Urinary bladder (tissue), 4 donors: ENCODE data around the gene NIN. TPM values are rescaled to one million over a fixed set of nuclear protein-coding genes. Genes with fewer than 3 reads are reported as not detected.
"Not testable (repeated sequence)": the region's sequence is repeated elsewhere in the genome, so short reads cannot be mapped to it uniquely, and the experiment has no call there.

Source experiments
- DNase-seq: peaks from one replicate; pipeline ENCODE4 v3.0.0-alpha.2; 2015; ENCODE audit errors: extremely low spot score
- H3K27ac ChIP-seq: one replicate; pipeline ENCODE4 v1.5.1; 2013; ENCODE audit warnings: low read depth, mild to moderate bottlenecking, moderate library complexity
- H3K36me3 ChIP-seq: one replicate; pipeline ENCODE4 v1.6.1; 2013; ENCODE audit warnings: mild to moderate bottlenecking, moderate library complexity; ENCODE audit not compliant: insufficient read depth
- H3K4me1 ChIP-seq: one replicate; pipeline ENCODE4 v1.6.1; 2013; ENCODE audit warnings: mild to moderate bottlenecking, moderate library complexity; ENCODE audit not compliant: insufficient read depth
- H3K4me3 ChIP-seq: one replicate; pipeline ENCODE4 v1.5.1; 2013; ENCODE audit warnings: low read depth, low read length
- WGBS: extraction: QIAGEN DNeasy Blood & Tissue Kit; methylation state at CpG from one replicate; pipeline ENCODE4 v1.1.7; 2013; 5-methylcytosine and 5-hydroxymethylcytosine counted together
- polyA plus RNA-seq: library from polyadenylated mRNA; stranded (reverse); fragments of 200-250 nt; gene quantifications from one replicate; pipeline ENCODE4 v1.2.3, GENCODE V29; 2013
- total RNA-seq: library from RNA; depleted of rRNA; stranded (reverse); fragments of >200 nt; gene quantifications from one replicate; pipeline ENCODE4 v1.2.3, GENCODE V29; 2014
- donor health status: healthy with polysubstance abuse.
- donor health status: healthy.

The NIN gene
- total and polyA plus RNA-seq, 2 donors: 11.3 to 46.8 TPM

DNA sequence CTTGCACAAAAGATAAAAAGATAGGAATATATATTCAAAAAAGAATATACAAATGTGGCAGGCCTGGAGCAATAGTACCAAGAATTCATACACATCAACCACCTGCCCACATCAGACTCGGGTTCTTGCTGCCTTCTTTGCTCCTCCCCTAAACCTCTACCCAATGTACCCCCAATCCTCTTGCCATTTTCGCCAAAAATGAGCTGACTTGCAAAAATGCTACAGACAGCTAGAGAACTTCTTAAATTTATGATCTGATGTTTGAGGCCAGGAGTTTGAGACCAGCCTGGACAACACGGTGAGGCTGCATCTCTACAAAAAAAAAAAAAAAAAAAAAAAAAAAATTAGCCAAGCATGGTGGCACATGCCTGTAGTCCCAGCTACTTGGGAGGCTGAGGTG lies 119.9 kb downstream of the NIN start:
- no peaks in the 10 kb centered on the region for H3K4me1 ChIP-seq
- H3K36me3 ChIP-seq: no peaks in the 10 kb centered on the region
- no peak for DNase-seq
- H3K4me3 ChIP-seq: no peak overlapping the region
- no peak overlapping the region for H3K27ac ChIP-seq
- 94% methylated on average over 3 of the region's 3 CpGs for WGBS

DNA sequence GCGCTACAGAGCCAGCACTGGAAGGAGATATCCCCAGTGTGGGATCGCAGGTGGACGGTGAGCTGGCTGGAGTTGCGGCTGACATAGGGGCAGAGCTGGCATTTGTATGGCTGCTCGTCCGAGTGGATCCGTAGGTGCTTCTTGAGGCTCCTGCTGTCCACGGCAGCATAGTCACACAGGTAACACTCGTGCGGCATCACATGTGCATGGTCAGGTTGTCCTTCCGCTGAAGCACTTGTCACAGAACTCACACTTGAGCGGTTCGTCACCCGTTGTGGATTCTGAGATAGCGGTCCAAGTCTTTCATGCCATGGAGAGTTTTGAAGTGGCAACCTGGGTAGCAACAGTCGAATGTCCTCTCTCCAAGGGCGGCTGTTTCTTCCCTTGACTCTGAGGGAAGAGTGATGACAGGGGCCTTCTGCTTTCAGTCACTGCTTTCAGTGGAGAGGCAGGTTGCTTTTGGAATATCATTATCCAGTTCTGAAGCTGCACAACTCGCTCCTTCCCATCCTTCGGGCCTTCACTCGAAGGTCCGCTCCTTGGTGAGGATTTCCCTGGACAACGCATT lies 125.9 kb downstream of the NIN start:
- no peak for DNase-seq
- Histone ChIP-seq H3K36me3 (no peaks in the 10 kb centered on the region), H3K4me3 (no peak overlapping the region), H3K4me1 (no peaks in the 10 kb centered on the region), H3K27ac (no peak overlapping the region)
- 95% methylated on average over 22 of the region's 22 CpGs for WGBS

DNA sequence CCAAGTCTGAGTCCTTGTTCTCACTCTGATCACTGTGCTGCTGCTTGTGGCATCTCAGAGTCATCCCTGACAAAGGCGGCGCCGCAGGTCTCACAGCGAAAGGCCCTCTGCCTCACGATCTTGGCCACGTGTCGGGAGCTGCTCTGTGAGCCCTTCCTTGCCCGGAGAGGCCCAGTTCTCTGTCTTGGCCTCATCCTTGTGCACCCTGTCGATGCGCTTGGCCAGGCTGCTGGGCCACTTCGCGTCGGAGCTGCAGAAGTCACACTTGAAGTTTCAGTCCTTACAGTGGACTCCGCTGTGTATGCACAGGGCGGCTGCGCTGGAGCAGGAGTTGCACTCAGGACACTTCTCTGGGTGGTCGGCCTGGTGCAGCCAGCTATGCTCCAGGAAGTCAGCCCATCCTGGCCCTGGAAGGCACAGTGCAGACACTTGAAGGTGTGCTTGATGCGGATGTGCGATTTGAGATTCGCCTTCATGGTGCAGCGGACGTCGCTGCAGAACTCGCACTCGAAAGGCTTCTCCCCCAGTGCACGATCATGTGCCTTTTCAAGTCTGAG lies 126.4 kb downstream of the NIN start:
- Histone ChIP-seq H3K27ac (no peak overlapping the region), H3K36me3 (no peaks in the 10 kb centered on the region), H3K4me3 (no peak overlapping the region), H3K4me1 (no peaks in the 10 kb centered on the region)
- WGBS: 94% methylated on average over 26 of the region's 26 CpGs
- DNase-seq: no peak

DNA sequence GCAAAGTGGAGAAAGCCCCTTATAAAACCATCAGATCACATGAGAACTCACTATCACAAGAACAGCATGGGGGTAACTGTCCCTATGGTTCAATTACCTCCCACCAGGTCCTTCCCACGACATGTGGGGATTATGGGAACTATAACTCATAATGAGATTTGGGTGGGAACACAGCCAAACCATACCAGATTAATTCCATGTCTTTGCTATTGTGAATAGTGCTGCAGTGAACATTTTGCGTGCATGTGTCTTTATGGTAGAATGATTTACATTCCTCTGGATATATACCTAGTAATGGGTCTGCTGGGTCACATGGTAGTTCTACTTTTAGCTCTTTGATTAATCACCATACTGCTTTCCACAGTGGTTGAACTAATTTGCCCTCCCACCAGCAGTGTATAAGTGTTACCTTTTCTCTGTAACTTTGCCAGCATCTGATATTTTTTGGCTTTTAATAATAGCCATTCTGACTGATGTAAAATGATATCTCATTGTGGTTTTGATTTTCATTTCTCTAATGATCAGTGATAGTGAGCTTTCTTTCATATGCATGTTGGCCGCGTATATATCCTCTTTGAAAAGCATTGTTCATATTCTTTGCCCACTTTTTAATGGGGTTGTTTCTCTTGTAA lies 133.2 kb downstream of the NIN start:
- no peak for DNase-seq
- Histone ChIP-seq H3K4me1 (no peaks in the 10 kb centered on the region), H3K4me3 (no peak overlapping the region), H3K27ac (no peak overlapping the region), H3K36me3 (no peaks in the 10 kb centered on the region)
- 68% methylated on average over 4 of the region's 4 CpGs for WGBS

DNA sequence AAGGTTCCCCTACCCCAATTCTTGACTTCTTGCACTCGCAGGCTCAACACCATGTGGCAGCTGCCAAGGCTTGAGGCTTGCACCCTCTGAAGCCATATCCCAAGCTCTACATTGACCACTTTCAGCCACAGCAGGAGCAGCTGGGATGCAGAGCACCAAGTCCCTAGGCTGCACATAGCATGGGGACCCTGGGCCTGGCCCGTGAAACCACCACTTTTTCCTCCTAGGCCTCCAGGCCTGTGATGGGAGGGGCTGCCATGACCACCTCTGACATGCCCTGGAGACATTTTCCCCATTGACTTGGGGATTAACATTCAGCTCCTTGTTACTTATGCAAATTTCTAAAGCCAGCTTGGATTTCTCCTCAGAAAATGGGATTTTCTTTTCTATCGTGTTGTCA lies 136.7 kb downstream of the NIN start:
- not testable (repeated sequence) for H3K36me3 ChIP-seq, H3K4me3 ChIP-seq, H3K4me1 ChIP-seq, H3K27ac ChIP-seq, DNase-seq
- WGBS: 95% methylated on average over 3 of the region's 3 CpGs

DNA sequence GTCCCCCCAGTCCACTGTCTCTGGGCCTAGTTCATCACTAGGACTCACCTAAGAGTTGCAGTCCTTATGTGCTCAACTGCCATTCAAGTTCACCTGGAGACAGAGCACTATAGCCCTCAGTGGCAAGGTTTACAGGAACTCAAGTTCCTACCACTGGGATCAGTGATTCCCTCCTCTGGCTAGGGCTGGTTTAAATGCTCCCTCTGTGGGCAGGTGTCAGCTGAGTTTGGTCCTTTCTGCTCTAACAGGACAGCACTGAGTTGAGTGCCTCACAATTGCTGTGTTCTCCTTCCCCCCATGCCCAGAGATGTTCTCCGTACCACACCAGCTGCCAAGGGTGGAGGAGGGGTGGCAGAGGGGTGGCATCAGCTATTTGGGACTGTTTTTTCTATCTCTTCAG lies 142.1 kb downstream of the NIN start:
- Histone ChIP-seq H3K27ac (no peak overlapping the region), H3K4me1 (no peaks in the 10 kb centered on the region), H3K36me3 (no peaks in the 10 kb centered on the region), H3K4me3 (no peak overlapping the region)
- 95% methylated on average over 1 of the region's 1 CpG for WGBS
- no peak for DNase-seq

DNA sequence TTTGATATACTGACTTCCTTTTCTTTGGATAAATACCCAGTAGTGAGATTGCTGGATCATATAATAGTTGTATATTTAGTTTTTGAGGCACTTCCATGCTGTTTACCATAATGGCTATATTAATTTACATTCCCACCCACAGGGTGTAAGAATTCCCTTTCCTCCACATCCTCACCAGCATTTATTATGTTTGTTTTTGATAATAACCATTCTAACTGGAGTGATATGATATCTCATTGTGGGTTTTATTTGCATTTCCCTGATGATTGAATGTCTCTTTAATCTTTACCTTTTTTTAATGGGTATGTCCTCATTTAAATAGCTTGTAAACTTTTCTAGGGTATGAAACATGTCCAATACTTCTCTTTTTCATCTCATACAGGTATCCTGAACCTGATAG lies 151.3 kb downstream of the NIN start:
- Histone ChIP-seq H3K4me3 (no peak overlapping the region), H3K36me3 (no peaks in the 10 kb centered on the region), H3K4me1 (peaks cover 2% of the 10 kb centered on the region), H3K27ac (no peak overlapping the region)
- no peak for DNase-seq

DNA sequence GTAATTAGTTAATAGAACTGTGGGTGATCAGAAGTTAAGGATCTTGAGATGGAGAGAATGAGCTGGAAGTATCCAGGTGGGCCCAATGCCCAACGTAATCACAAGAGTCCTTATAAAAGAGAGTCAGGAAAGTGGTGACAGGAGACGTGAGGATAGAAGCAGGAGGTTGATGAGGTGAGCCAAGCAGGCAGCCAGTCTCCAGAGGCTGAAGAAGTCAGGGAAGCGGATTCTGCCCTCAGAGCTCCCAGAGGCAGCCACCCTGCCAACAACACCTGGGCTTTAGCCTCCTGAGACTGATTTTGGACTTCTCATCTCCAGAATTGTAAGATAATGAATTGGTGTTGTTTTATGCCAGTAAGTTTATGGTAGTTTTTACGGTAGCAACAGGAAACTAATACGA lies 152.8 kb downstream of the NIN start:
- no peak overlapping the region for H3K27ac ChIP-seq
- H3K36me3 ChIP-seq: no peaks in the 10 kb centered on the region
- 74% methylated on average over 5 of the region's 5 CpGs for WGBS

DNA sequence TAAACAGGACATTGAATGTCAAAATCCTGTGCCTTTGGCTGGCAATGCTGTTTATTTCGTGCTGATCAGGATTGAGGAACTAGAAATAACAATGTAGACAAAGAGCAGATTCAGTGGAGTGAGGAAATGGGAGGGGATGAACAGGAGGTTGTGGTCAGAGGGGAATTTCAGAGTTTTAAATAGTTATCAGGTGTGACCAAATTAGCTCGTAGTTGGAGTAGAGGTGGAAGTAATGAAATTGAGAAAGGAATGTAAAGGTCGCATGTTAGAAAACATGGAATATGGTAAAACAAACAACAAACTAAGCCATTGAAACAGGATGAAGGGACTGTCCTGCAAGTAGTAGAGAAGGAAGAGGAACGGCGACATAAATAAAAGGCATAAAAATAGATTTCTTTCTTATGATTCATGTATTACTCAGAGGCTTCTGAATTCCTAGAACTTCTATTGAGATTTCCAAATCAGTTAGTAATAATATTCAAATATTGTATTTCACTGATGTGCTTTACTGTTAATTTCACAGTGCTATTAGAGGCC lies 153.4 kb downstream of the NIN start:
- DNase-seq: no peak
- H3K27ac ChIP-seq: no peak overlapping the region
- 49% methylated on average over 5 of the region's 5 CpGs for WGBS
- H3K4me1 ChIP-seq: peaks cover 2% of the 10 kb centered on the region
- no peak overlapping the region for H3K4me3 ChIP-seq
- H3K36me3 ChIP-seq: no peaks in the 10 kb centered on the region

More for the DNA sequence above, 152.8 kb downstream of the NIN start:
- Histone ChIP-seq H3K4me1 (peaks cover 2% of the 10 kb centered on the region), H3K4me3 (no peak overlapping the region)
- no peak for DNase-seq

DNA sequence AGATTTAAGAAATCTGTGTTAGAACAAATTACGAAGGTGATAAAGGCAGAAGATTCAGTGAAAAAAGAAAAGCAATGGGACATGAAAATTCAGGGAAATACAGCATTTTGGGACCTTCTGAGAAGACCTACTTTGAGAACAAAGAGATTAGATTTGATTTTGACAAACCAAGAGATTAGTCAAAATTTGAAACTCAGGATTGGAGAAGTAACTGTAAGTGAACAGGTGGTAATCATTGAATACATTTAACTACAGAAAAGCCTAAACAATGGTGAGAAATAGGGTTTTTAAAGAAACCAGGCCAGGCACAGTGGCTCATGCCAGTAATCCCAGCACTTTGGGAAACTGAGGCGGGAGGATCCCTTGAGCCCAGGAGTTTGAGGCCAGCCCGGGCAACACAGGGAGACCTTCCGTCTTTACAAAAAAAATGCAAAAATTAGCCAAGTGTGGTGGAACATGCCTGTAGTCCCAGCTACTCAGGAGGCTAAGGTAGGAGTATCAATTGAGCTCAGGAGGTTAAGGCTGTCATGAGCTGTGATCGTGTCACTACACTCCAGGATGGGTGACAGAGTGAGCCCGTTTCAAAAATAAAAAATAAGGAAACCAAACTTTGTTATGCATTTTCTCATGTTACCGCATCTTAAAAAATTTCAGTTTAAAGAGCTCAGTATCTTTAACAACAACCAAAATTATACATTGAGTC lies 154.0 kb downstream of the NIN start:
- DNase-seq: no peak
- Histone ChIP-seq H3K4me1 (peaks cover 2% of the 10 kb centered on the region), H3K36me3 (no peaks in the 10 kb centered on the region), H3K27ac (no peak overlapping the region), H3K4me3 (no peak overlapping the region)
- 86% methylated on average over 7 of the region's 7 CpGs for WGBS

DNA sequence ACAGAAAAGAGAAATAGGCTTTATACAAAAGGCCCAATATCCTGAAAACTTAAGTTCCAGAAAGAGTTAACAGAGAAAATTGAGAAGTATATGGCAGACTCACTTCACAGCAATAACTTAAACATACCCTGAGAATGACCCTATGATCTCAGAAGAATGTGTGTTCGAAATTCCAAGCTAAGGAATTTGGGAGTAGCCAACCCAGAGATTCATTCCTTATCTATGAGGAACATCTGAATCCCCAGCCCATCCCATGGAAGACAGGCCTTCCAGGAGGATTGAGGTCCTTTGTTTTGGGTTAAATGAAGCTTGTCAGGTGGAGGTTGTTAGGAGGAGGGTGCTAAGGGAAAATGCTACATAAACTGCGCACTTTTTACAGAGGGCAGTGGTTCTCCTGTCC lies 155.4 kb downstream of the NIN start:
- Histone ChIP-seq H3K36me3 (no peaks in the 10 kb centered on the region), H3K4me3 (no peak overlapping the region), H3K27ac (no peak overlapping the region), H3K4me1 (peaks cover 2% of the 10 kb centered on the region)
- 65% methylated on average over 2 of the region's 2 CpGs for WGBS
- DNase-seq: no peak

DNA sequence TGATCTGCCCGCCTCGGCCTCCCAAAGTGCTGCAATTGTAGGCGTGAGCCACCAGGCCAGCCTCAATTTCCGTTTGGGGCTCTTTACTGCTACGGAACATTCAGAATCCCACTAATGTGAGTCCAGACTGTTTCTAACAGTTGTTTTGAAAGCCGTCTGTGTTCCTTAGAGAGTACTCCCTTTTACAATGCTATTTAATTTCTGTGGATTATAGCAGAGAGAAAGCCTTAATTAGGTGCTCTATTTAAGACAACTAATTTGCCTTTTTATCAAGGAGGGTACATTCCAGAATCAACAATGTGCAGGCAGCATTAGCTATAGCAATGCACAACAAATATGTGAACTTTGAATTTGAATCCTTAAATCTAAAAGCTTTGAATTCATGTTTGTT lies 160.1 kb downstream of the NIN start:
- H3K27ac ChIP-seq: no peak overlapping the region
- no peaks in the 10 kb centered on the region for H3K36me3 ChIP-seq
- no peaks in the 10 kb centered on the region for H3K4me1 ChIP-seq
- no peak for DNase-seq
- 93% methylated on average over 6 of the region's 6 CpGs for WGBS
- no peak overlapping the region for H3K4me3 ChIP-seq

DNA sequence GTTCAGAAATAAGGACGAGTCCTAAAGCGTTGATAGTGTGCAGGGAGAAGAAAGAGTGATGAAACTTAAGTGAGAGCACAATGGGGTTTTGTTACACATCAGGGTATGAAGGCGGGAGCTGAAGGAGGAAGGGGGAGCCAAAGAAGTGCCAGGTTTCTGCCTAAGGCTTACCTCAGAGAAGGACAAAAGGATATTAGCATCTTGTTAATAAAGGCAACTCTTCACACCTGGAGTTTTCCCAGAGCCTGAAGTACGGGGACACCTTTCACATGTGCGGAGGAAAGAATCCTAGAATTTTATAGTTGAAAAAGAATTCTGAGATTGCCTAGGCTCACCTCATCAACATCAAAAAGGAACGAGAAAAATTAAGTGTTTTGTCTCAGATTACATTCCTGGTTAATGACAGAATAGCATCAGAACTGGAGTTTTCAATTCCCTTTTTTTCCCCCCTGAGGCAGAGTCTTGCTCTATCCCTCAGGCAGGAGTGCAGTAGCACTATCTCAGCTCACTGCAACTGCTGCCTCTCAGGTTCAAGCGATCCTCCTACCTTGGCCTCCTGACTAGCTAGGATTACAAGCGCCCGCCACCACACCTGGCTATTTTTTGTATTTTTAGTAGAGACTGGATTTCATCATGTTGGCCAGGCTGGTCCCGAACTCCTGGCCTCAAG lies 160.6 kb downstream of the NIN start:
- 82% methylated on average over 10 of the region's 10 CpGs for WGBS
- H3K27ac ChIP-seq: no peak overlapping the region

More for the DNA sequence above, 160.6 kb downstream of the NIN start:
- H3K36me3 ChIP-seq: no peaks in the 10 kb centered on the region
- DNase-seq: no peak
- H3K4me1 ChIP-seq: no peaks in the 10 kb centered on the region
- H3K4me3 ChIP-seq: no peak overlapping the region
